KMS-11 (cell line): Measurements from ENCODE around the gene TFDP2.

Experiments used
- H2AFZ ChIP-seq: fragments of 200-600 bp; sonication (generic); 2 replicates; pipeline ENCODE4 v1.6.1; 2016; ENCODE audit warnings: antibody characterized with exemption, mixed run types, low read depth
- H3K27ac ChIP-seq: fragments of 200-600 bp; sonication (generic); 2 replicates; pipeline ENCODE4 v1.6.1; 2016; ENCODE audit warnings: mild to moderate bottlenecking, mixed run types
- H3K27me3 ChIP-seq: fragments of 200-600 bp; sonication (generic); 2 replicates; pipeline ENCODE4 v1.6.1; 2017; ENCODE audit warnings: mild to moderate bottlenecking, low read depth, mixed run types, moderate library complexity; ENCODE audit not compliant: insufficient read depth
- H3K36me3 ChIP-seq: fragments of 200-600 bp; sonication (generic); 2 replicates; pipeline ENCODE4 v1.6.1; 2017; ENCODE audit warnings: mild to moderate bottlenecking, mixed run types; ENCODE audit not compliant: insufficient read depth
- H3K4me1 ChIP-seq: fragments of 200-600 bp; sonication (generic); 2 replicates; pipeline ENCODE4 v1.6.1; 2016; ENCODE audit warnings: mild to moderate bottlenecking, low read depth, mixed run types; ENCODE audit not compliant: poor library complexity, severe bottlenecking
- H3K4me2 ChIP-seq: fragments of 200-600 bp; sonication (generic); 2 replicates; pipeline ENCODE4 v1.7.0; 2016; ENCODE audit warnings: mild to moderate bottlenecking, mixed run types
- H3K4me3 ChIP-seq: fragments of 200-600 bp; sonication (generic); IDR thresholded peaks from 2 replicates; pipeline ENCODE4 v1.6.1; 2017; ENCODE audit warnings: low read depth, low read length, mixed read lengths; ENCODE audit not compliant: insufficient read depth
- H3K79me2 ChIP-seq: fragments of 200-600 bp; sonication (generic); 2 replicates; pipeline ENCODE4 v1.6.1; 2016; ENCODE audit warnings: low read depth, mixed run types; ENCODE audit not compliant: insufficient read depth
- H3K9ac ChIP-seq: fragments of 200-600 bp; sonication (generic); 2 replicates; pipeline ENCODE4 v1.6.1; 2016; ENCODE audit warnings: mild to moderate bottlenecking, mixed run types
- H4K20me1 ChIP-seq: fragments of 200-600 bp; sonication (generic); 2 replicates; pipeline ENCODE4 v1.6.1; 2016; ENCODE audit warnings: mild to moderate bottlenecking, mixed run types; ENCODE audit not compliant: insufficient read depth
- CTCF ChIP-seq: fragments of 200-600 bp; sonication (generic); conservative IDR thresholded peaks from 2 replicates; pipeline ENCODE4 v1.6.1; 2017; ENCODE audit warnings: low read depth, mild to moderate bottlenecking, antibody characterized with exemption, low read length, moderate library complexity, mixed read lengths

The TFDP2 gene

GRCh38 chr3:142154186-142154585 lies 4.8 kb upstream of the TFDP2 start:
- Histone ChIP-seq H2AFZ (no peak overlapping the region), H3K79me2 (no peaks in the 10 kb centered on the region), H3K36me3 (no peaks in the 10 kb centered on the region), H3K4me3 (no peak overlapping the region), H3K4me1 (peaks cover 3% of the 10 kb centered on the region), H3K27me3 (no peaks in the 10 kb centered on the region), H4K20me1 (no peaks in the 10 kb centered on the region), H3K4me2 (no peak overlapping the region), H3K9ac (no peak overlapping the region), H3K27ac (no peak overlapping the region)
- TF ChIP-seq CTCF = no peak

GRCh38 chr3:142152384-142152783 lies 3.0 kb upstream of the TFDP2 start:
- Histone ChIP-seq H3K27me3 (no peaks in the 10 kb centered on the region), H3K27ac (no peak overlapping the region), H3K4me2 (no peak overlapping the region), H3K4me3 (no peak overlapping the region), H3K36me3 (no peaks in the 10 kb centered on the region), H3K79me2 (peaks cover 8% of the 10 kb centered on the region; the same call in 1 of the 2 replicates), H3K9ac (no peak overlapping the region), H2AFZ (no peak overlapping the region), H4K20me1 (no peaks in the 10 kb centered on the region), H3K4me1 (peaks cover 15% of the 10 kb centered on the region)
- 0 out of 2 replicates have a peak, but pooled peaks have one; percentile 12 for TF ChIP-seq CTCF

- TF ChIP-seq CTCF = no peak
- Histone ChIP-seq H3K27me3 (no peaks in the 10 kb centered on the region), H3K36me3 (no peaks in the 10 kb centered on the region), H3K9ac (no peak overlapping the region), H3K4me1 (peaks cover 20% of the 10 kb centered on the region), H4K20me1 (no peaks in the 10 kb centered on the region), H3K27ac (no peak overlapping the region), H2AFZ (no peak overlapping the region), H3K4me2 (no peak overlapping the region), H3K79me2 (peaks cover 8% of the 10 kb centered on the region; the same call in 1 of the 2 replicates), H3K4me3 (no peak overlapping the region)
Observed at GRCh38 chr3:142151828-142152227, 2.5 kb upstream of the TFDP2 start.

- Histone ChIP-seq H2AFZ (no peak overlapping the region), H3K9ac (no peak overlapping the region), H3K27me3 (no peaks in the 10 kb centered on the region), H3K36me3 (no peaks in the 10 kb centered on the region), H3K4me2 (no peak overlapping the region), H4K20me1 (no peaks in the 10 kb centered on the region), H3K4me1 (peaks cover 24% of the 10 kb centered on the region), H3K79me2 (peaks cover 8% of the 10 kb centered on the region; the same call in 1 of the 2 replicates), H3K27ac (no peak overlapping the region), H3K4me3 (no peak overlapping the region)
- no peak for TF ChIP-seq CTCF
Observed at GRCh38 chr3:142151240-142151639, 1.9 kb upstream of the TFDP2 start.
